Hepatocyte (in vitro differentiated cells): ENCODE measurements around the gene ITGA4.

Source experiments
- CTCF ChIP-seq: fragments of 200-600 bp; sonication (generic); IDR thresholded peaks from 2 replicates; pipeline ENCODE4 v1.5.1; 2016; ENCODE audit warnings: antibody characterized with exemption, mild to moderate bottlenecking; ENCODE audit not compliant: poor library complexity
- EZH2 ChIP-seq: fragments of 200-600 bp; sonication (generic); IDR thresholded peaks from 2 replicates; pipeline ENCODE4 v1.6.1; 2016; ENCODE audit warnings: antibody characterized with exemption, mild to moderate bottlenecking, borderline replicate concordance

DNA sequence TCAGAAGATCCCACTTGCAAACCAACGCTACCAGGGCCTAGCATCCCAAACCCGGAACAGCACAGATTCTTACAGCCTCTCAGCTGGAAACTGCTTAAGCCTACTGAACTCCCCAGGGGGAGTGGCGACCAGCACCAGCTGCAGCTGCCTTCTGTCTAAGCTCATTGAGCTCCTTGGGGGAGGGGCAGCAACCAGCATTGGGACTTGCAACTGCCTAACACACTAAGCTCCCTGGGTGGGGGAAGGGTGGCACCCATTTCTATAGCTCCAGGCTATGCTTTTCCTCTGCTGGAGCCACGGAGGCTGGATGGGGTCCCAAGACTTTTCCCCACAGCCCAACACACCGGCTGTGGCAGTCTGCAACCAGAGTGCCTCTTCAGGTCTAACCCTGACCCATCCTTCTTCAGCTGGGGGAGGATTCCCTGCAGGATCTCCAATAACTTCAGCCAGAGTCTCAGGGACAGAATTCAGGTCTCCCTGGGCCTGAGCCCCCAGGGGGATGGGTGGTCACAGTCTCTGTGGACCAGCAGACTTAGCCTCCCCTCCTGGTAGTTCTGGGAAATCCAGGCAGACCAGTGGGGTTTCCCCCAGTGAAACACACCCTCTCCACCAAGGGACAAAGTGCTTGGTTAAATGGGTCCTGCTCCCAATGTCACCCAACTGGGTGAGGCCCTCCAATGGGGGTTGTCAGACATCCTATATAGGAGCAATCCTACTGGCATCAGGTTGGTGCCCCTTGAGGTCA is 45.9 kb upstream of the ITGA4 start:
- TF ChIP-seq EZH2, result no peak
- TF ChIP-seq CTCF, result no peak
